NCI-H345 treated with DMSO at 0.1 percent for 48 hours (cell line): ENCODE data around the gene KAZN.

ENCODE experiments used
- DNase-seq: peaks from one replicate; lab custom pipeline; 2025; ENCODE audit not compliant: unreplicated experiment; lab: John Stamatoyannopoulos, UW

The KAZN gene

GRCh38 chr1:14612256-14612655 is 13.8 kb downstream of the KAZN start:
- DNase-seq, result no peak

- no peak for DNase-seq
Measured at GRCh38 chr1:14613926-14614325, 15.4 kb downstream of the KAZN start.

- no peak for DNase-seq
Measured at GRCh38 chr1:14614341-14614740, 15.9 kb downstream of the KAZN start.

- DNase-seq, result no peak
Measured at GRCh38 chr1:14615549-14616218, 17.2 kb downstream of the KAZN start.

- DNase-seq, result no peak
Measured at GRCh38 chr1:14616632-14617396, 18.3 kb downstream of the KAZN start.

DNA sequence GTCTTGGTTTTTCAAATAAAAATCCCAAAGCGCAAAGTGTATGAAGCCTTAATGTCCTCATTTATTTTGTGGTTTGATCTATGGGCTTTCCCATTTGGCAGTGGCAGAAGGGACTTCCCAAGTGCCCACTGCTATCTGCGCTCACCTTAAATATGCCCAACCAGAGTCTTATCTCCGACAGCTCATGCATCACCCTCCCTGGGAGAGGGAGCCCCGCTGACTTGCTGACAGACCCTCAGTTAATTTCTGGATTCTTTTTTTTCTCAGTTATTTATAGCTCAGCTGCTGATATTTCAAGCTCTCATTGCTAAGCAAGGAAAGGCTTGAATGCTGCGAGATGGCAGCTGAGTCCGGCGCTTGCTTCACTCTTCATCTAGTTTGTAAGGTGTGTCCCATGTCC is 19.3 kb downstream of the KAZN start:
- DNase-seq, result no peak

DNA sequence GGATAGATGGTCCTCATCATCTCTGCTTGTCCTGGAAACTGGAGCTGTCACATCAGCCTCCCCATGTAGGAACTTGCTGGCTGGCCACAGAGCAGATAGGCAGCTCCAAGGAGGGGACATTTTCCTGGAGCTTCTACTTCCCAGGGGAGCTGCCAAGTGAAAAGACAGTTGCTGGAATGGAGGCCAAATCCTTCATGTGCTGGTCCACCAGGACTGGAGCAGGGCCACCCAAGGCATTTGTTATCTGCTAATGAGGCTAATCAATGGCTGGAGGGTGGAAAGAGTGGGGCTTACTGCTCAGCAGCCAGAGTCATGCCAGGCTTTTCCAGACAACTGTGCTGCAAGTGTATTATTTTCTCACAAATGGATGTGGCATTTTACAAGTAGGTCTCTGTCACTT is 22.5 kb downstream of the KAZN start:
- no peak for DNase-seq

DNA sequence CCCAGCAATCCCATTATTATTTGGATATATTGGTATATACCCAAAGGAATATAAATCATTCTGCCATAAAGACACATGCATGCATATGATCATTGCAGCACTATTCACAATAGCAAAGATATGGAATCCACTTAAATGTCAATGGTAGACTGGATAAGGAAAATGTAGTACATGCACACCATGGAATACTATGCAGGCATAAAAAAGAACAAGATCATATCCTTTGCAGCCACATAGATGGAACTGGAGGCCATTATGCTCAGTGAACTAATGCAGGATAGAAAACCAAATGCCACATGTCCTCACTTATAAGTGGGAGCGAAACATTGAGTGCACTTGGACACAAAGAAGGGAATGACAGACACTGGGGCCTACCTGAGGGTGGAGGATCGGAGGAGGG is 24.6 kb downstream of the KAZN start:
- no peak for DNase-seq

GRCh38 chr1:14624941-14625340 is 26.5 kb downstream of the KAZN start:
- DNase-seq, result no peak

DNA sequence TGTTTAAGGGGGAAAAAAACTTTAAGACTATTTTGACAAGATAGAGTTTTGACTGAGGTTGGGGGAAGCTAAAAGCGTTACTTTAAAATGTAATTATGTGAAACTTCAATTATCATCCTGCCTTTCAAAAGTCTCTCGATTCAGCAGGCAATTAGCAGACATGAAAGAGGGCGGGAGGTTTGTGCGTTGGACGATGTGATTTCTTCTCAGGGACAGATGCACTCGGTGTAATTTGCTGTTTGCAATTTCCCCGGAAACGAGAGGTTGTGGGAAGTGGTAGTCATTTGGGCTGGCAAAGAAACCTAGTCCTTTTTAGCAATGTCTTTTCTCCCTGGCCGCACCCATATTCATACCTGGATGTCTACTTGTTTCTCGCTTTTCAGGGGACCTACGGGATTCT is 27.1 kb downstream of the KAZN start:
- no peak for DNase-seq

DNA sequence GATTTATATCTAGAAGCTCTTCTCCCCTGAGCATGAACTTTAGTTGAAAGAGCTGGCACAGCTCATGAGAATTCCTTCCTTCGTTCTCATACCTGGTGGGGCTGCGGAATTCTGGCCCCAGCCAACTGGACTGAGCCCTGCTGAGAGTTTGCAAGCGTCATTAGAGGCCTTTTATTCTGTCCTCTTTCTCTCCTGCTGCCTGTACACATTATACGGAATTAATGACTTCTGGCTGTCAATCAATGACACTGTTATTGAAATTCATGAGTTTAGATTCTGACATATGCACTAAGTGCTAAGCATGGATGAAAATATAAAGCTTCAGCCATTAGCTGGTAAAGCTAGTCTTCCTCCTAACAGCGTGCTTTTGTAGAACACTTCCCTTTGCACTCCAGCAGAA is 27.5 kb downstream of the KAZN start:
- DNase-seq, result no peak

GRCh38 chr1:14626869-14627607 is 28.6 kb downstream of the KAZN start:
- DNase-seq, result no peak

DNA sequence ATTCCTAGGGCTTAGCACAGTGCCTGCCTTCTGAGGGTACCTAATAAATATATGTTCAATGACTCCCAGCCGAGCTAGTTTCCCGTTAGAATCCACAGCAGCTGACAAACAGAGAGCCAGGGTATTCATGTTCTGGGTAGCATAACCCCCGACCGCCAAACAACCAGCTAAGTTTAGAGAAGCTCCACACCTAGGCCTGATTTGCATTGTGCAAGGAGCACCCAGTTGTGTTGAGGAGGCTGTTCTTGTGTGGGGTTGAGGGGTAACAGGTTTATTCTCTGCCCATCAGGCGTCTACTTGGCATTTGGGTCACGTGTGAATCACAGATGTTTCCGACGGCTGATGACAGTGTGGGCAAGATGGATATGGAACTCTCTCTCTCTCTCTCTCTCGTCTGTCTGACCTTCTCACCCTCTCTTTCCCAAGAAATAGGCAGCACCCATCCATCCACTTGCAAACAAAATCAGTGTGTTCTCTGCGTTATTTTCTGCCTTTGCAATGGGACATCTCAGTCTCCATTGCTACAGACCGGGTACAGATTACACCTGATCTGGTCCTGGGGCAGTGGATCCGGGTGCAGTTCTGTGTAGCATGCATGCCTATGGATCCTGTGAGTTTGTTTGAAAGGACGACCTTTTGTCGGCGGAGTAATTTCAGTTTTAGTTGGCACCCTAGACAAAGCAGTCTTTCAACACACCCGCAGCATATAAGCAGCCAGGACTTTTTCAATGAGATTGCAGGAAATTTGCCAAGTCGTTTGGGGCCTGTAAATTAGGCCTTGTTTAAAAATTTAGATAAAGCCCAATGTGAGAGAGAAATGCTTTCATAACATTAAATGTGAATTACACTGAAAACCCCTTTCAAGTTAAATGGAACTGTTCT is 29.4 kb downstream of the KAZN start:
- no peak for DNase-seq

DNA sequence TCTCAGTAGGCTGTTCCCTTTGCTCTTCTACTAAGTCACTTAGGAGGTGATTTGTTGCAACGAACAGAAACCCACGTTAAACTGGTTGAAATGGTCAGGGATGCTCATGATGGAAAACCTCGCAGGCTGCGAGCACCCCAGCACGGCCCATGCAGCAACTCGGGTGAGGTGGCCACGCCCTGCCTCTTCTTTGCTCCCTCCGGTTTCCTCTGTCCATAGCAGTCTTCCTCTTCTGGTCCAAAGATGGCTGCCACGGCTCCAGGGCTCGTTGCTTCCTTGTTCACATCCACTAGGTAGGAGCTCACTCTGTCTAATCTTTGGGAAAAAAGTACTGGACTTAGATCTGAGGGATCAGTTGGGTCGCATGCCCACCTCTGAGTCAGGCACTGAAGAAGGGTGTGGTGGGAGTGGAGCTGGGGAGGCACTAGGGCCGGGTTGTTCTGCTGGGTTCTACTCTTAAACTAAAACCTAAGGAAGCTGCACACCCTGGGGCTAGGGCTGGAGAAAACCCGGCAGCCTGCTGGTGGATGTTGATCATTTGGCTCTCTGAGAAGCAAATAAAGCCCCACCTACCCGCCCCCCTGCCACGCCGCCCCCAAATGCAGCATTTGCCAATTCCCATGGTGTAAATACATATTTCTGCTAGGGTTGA is 31.0 kb downstream of the KAZN start:
- no peak for DNase-seq

DNA sequence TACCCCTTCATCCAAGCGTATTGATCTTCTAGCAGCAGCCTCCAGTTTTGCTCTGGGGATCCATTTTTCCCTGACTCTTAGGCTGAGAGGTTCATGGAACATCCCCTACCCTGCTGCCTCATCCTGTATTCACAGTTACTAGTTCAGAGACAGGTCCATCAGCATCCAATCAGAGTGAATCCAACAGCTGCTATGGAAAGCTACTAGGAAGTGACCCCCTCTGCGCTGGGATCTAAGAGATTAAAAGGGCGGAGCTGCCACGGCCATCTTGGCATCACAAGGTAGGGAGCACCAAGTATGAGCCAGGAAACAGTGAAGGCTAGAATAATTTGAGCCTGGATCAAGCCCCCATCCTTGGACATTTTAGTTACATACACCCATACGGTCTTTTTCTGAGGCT is 32.5 kb downstream of the KAZN start:
- DNase-seq, result no peak

GRCh38 chr1:14631421-14631820 is 32.9 kb downstream of the KAZN start:
- no peak for DNase-seq

DNA sequence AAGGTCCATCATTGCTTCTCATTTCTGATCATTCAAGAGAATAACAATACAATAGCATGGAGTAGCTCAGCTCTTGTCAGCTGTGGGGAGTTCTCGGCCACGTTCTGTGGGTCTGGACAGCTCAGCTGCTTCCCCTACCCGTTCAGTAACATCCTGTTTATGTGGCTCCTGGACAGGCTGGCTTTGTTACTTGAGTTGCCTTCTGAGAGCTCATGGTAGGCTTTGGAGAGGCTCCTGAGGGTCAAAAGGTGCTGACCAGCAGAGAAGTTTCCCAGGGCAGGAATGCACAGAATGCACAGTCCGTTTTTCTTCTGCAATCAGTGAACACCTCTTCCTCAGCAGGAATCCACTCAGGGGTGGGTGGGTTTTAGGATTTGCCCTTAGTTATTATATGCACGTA is 36.0 kb downstream of the KAZN start:
- no peak for DNase-seq

- DNase-seq, result no peak
Measured at GRCh38 chr1:14635421-14635820, 36.9 kb downstream of the KAZN start.

DNA sequence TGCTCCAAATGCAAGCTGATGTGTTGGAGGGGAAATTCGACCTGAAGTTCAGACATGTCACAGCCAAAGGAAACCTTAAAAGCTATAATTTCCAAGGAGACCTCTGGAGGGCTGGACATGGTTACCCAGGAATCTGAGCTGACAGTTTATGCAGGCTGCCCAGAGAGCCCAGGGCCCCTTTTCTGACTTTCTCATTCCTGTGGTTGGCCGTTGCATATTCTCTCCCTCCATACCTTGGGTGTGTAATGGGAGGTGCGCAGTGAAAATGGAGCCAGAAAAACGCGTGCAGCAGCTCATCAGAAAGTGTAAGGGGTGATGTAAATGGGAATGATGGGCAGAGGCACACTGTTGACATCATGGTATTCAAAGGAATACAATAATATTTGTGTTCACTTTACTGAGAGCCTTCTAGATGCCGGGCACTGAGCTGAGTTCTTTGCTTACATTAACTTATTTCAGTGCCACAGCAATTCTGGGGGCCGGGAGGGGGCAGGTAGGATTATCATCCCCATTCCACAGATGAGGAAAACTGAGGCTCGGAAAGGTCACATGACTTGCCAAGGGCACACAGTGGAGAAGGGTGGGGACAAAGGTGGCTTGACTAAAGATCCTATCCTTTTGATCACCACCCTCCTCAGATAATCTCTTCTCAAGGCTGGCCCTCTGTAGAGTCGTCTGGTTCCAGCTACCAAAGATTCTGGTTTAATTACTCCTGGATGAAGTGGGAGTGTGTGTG is 38.6 kb downstream of the KAZN start:
- no peak for DNase-seq
